ENCODE measurements around the gene CDH8.
"Not testable (repeated sequence)": the region's sequence is repeated elsewhere in the genome, so short reads cannot be mapped to it uniquely, and the experiment has no call there.

CDH8 gene

DNA sequence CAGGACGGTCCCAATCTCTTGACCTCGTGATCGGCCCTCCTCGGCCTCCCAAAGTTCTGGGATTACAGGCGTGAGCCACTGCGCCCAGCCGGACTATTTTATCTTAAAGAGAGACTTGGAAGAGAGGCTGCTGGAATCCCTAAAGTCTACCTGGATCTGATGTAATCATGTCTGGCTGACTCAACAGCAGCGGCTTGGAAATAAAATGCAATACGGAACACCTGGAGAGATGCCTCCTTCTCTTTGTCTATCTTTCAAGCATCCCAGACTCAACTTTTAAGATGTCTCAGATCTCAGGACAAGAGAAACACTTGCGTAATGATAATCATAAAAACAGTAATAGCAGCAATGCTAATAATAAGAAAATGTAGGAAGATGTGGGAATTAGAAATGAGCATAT lies 95.6 kb downstream of the CDH8 start:
- no peak for DNase-seq (ENCODE audit: low read depth, low spot score)

DNA sequence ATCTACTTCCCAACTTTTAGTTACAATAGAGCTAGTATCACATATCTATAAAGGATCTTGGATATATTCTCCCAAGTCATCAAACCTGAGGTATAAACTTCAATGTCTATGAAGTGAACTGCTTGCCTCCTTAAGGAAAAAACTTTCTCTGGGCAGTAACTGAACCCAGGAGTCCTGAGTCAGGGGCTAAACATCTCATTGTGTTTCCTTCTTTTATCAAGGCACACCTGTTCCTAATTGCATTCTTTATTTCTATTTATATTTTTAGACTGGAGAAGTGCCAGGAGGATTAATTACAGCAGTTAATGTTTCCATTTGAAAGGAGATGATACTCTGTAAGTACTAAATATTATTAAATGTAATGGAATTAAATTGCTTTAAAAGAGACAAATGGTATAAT lies 98.6 kb downstream of the CDH8 start:
- DNase-seq (ENCODE audit: low read depth, low spot score): no peak

DNA sequence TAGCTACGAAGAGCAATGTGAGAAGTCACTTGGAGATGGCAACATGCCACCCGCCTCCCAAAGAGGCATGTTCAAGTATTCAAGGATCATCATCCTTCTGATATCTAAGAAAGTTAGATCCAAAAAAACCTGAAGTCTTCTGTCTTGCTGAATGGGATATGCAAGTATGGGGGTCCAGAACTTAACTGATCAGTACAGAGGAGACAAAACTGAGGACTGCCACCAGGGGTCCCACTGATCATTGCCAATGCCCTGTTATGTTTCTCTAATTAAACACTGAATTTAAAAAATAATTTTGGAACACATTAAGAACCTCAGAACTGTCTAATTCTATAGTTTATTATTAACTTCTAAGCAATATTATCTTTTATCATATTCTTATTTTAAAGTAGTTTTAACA lies 99.7 kb downstream of the CDH8 start:
- no peak for DNase-seq (ENCODE audit: low read depth, low spot score)

DNA sequence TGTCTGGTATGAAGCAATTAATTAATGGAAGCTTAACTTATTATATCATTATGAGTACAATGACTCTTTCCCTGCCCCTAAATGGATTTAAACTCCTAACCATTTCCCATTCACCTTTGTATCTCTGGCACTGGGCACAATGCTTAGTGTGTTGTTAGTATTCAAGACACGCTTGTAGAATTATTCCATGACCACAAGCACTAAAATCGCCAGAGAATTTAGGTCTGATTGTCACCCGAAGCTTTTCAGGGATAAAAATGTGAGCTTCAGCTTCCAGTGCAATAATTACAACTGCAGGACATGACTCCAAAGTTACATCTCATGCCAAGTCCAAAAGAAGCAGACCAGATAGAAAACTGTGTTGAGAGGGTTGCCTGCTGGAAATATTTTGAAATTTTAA lies 101.6 kb downstream of the CDH8 start:
- DNase-seq (ENCODE audit: low read depth, low spot score): no peak

DNA sequence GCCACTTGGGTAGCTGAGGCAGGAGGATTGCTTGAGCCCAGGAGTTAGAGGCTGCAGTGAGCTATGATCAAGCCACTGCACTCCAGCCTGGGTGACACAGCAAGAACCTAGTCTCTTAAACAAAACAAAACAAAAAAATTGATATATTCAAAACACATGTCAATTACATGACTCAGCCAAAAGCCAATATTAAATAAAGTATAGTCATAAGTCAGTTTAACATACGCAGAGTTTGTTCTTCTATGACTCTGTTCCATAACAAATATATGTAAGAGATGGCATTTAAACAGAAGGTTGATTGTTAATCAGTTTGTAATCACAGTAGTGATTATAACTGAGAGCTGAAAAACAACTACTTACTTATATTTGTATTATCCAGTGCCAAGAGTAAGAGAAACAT lies 106.5 kb downstream of the CDH8 start:
- no peak for DNase-seq (ENCODE audit: low read depth, low spot score)

DNA sequence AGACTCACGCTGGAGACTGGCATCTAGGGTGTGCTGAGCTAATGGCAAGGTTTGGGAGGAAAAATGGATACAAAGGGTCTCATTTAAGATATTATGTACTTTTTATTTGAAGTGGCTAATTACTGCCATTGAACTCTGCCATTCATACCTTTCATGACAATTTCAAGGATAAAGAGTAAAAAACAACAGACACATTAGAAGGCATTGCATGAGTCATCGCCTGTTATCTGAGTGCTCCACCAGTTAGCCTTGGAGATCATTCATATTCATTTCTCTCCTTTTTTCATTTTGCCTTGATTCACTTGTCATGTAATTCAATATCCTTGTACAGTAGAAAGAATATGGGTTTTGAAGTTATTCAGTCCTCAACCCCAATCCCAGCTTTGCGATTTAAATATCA lies 109.5 kb downstream of the CDH8 start:
- DNase-seq (ENCODE audit: low read depth, low spot score): no peak

DNA sequence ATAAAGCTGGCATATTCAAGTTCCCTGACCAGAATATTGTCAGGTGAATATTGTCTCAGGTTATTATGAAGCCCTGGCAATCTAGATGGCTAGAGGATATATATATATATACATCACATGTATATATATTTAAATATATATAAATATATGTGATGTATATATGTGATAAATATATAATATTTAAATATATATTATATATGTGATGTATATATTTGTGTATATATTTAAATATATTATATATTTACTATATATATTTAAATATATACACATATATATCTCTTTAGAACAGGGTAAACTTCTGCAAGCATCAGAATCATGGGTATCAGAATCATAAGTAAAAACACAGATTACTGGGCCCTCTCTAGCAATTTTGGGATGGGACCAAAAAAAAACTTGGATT lies 112.6 kb downstream of the CDH8 start:
- no peak for DNase-seq (ENCODE audit: low read depth, low spot score)

DNA sequence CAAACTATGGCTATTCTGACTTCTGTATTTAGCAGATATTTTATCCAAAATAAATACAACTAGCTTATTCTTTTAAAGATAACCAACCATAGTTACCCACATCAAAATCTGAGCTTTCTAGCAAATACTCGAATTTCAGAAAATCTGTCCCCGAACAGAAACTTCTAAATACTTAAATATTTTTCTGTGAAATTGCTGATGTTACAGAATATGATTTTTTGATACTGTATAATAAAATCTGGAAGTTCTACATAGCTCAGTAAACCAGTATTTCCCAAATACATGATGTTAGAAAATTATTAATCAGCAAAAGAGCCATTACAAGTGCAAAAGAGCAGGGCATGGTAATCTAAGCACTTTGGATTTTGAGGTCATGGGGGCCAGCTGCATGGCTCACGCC lies 114.9 kb downstream of the CDH8 start:
- no peak for DNase-seq (ENCODE audit: low read depth, low spot score)

DNA sequence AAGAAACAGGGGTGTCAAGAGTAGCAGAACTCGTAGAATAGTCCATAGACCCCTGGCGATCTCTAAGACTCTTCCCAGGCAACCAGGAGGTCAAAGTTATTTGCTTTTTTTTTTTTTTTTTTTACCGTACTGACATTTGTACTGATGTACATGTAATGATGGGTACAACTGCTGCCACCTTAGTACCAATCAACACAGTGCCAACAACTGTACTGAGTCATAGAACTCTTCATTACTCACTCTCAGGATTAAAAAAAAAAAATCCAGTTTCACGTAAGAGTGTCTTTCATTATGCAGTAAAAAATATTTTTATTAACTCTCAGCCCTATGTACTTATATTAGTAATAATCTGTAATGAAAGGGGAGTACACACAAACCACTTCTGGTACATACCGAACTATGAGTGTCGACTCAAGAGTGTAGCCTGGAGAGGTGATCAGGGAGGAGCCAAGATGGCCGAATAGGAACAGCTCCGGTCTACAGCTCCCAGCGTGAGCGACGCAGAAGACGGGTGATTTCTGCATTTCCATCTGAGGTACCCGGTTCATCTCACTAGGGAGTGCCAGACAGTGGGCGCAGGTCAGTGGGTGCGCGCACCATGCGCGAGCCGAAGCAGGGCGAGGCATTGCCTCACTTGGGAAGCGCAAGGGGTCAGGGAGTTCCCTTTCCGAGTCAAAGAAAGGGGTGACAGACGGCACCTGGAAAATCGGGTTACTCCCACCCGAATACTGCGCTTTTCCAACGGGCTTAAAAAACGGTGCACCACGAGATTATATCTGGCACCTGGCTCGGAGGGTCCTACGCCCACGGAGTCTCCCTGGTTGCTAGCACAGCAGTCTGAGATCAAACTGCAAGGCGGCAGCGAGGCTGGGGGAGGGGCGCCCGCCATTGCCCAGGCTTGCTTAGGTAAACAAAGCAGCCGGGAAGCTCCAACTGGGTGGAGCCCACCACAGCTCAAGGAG lies 118.1 kb downstream of the CDH8 start:
- not testable (repeated sequence) for DNase-seq (ENCODE audit: low read depth, low spot score)

DNA sequence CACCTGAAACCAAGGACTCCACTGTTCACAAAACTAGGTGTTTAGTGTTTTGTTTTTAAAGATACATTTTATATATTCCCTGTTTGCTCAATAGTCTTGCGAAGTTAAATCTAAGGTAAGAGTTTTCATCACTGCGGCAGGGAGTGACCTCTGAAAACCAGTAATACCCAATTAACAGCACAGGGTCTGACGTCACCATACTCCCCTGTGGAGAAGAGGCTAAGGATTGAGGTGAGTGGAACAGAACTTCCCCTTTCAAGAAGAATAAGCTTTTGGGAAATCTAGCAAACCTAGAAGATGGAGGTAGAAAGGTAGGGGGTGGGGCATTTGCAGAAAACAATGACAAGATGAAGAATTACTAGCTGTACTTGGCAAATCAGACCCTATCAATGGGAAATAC lies 120.7 kb downstream of the CDH8 start:
- no peak for DNase-seq (ENCODE audit: low read depth, low spot score)

DNA sequence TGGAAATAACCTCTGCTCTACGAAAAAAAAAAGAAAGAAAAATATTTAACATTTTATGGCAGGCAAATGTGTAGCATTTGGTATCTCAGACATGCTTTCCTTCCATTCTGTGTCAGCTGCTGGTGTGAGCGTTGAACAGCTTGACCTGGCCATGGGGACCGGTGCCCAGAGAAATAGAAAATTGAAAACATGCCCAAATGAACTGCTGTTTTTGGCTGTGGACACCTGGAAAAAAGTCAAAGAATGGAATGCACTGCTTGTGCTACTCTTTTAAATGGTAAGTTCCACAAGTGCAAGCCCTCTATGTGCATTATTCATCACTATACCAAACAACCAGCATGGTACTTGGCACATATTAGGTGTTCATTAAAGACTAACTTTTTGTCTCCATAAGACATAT lies 127.2 kb downstream of the CDH8 start:
- DNase-seq (ENCODE audit: low read depth, low spot score): no peak

DNA sequence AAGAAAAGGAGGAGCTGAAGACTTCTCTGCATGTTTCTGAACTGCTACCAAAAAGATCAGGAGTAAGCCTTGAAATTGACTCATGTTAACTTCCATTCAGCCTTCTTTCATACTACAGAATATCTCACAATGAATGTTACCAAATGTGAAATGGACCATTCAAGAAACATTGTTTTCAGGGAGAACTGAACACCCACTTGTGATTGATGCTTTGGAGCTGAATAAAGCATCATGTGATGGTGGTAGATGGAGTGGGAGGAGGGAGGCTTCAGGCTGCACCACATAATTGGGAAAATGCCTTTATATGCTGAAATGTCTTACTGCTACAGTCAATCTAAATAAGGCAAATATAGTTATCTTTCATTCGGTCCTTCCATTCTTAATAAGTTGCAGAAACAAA lies 127.8 kb downstream of the CDH8 start:
- DNase-seq (ENCODE audit: low read depth, low spot score): no peak

DNA sequence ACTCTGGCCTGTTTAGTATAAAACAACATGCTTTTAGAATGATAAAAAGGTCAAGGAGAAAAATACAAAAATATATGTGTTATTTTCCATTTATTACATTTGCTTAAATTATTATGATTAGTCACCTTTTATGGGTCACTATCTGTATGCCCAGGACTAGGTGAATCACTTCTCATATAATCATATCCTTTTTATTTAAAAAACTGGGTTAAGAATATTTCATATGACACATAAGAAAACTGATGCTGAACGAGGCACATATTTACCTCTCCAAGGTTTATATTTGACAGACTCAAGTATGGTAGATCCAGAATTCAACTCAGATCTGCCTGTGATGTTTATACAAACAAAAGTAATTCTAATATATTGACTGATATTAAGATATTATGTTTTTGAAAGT lies 134.5 kb downstream of the CDH8 start:
- no peak for DNase-seq (ENCODE audit: low read depth, low spot score)

DNA sequence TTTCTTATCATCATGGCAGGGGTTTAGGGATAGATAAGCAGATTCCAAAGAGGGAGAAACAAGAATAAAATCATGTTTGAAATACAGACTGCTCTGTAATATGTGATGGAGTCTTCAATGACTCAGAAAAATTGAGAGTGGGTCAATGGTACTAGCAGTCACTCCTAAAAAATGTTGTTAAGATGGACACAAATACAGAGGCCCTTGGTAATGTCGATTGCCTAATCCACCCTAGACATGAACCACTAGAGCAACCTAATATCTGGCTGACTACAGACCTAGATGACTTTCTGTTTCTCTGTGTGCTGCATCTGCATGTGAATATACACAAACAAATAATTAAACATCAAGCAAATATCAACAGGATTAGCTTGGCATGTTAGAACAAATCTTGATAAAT lies 135.8 kb downstream of the CDH8 start:
- DNase-seq (ENCODE audit: low read depth, low spot score): no peak

DNA sequence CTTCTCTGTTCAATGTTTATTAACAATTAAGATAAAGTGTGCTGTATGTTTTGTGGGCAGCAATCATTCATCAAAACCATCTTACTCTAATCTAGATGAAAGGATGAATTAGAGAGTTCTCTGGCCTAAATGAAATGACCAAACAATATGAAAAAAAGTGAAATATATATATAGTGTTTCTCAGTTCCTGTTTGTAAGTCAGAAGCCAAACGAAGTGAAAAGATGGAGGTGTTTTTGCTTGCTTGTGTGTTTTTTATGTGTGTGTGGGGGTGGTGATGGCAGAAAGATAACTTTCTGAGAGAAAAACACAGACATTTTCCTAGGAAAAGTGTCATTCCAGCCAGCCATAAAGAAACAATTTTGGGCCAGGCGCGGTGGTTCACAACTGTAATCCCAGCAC lies 138.6 kb downstream of the CDH8 start:
- DNase-seq (ENCODE audit: low read depth, low spot score): no peak

DNA sequence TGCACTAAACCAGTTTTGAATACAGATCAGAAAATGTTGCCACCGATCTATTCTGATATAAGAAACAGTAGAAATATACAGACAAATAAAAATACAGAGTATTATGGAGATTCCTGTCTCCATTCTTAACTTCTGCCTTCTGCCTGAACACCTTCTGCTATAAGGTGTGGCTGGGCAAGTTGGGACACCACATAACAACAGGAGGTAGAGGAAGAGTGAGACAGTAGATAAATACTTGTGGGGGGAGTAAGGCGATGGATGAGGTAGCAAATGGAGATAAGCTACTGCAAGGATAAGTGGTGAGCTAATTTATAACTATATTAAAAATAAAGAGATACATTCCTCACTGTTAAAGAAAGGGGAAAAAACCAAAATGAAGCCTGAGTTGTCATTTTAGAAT lies 143.7 kb downstream of the CDH8 start:
- DNase-seq (ENCODE audit: low read depth, low spot score): no peak

DNA sequence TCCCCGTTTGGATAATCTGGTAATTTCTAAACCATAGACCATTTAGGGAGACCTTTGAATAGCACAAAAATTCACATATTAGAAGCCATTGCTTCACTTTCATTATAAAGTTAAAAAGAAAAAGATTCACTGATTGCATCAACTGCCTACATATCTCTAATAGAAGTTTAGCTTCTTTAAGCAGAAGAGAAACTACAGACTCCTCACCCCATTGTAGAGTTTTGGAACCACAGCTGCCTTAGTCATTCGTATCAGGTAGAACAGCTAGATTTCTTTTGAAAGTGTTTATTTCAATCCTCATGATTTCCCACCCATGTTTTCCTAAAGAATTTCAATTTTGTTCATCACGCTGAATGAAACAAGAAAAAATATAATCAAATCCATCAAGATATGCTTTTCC lies 144.8 kb downstream of the CDH8 start:
- DNase-seq (ENCODE audit: low read depth, low spot score): no peak

DNA sequence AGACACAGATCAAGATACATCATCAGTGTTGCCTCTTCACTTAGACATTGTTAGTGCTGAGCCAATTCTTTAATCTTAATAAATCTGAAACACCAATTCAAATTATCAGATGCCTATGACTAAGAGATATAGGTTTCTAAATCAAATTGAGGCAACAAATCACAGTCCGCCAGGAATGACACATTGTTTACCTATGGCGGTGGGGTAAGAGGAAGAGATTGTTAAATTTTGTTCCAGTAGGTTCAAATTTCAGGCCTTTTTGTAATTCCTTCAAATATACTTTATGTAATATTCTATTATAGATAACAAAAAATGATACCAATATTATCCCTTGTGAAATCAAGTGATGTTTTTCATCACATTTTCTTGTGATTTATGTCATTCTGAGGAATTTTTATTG lies 145.9 kb downstream of the CDH8 start:
- DNase-seq (ENCODE audit: low read depth, low spot score): no peak

DNA sequence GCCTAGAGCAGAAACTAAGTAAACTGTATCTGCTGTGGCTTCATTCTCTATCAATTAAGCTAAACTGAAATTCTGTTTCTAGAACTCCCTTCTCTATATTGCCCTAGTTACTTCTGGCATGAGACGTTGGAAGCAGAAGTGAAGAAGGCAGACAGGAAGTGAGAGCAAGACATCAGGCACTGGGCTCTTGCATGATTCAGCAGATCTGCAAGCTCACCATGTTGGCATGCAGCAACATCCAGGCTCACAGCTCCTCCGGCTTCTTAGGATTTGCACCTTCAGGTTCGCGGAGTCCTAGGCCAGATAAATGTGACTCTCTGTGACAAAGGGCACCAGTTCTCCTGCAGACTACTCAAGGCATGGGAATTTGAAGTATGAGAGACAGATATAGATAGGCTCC lies 148.3 kb downstream of the CDH8 start:
- peak; percentile 39 for DNase-seq (ENCODE audit: low read depth, low spot score)

DNA sequence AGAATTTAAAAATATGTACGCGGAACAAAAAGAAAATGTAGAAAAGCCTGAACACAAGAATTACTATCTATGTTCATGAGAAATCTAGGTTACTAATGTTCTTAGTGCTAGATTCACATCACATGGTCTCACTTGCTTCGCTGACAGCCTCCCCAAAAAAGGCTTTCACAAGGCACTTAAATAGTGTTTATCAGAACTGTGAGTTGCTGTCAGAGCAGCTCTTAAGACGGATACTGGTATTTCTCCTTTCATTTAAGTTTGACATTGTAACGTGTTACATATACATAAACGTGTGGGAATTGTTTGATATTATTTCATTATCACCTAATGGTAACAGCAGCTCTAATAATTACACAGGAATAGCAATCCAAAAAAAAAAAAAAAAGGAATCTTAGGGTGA lies 150.9 kb downstream of the CDH8 start:
- no peak for DNase-seq (ENCODE audit: low read depth, low spot score)

DNA sequence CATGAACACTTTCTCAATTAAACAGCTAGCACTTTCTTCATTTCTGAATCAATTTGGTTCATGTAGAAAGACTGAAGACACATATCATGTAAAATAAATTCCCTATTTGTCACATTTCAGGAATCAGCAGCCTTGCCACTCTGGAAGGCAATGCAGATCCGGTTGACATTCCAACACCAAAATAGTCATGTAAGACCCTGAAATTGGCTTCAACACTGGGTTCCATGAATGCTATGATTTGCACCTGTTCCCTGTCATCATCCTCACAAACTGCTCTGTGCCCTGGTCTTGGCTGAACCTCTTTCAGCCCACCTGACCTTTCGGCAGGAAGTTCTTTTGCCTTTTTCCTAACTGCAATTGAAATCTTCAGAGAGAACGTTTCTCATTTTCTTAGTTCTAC lies 156.9 kb downstream of the CDH8 start:
- no peak for DNase-seq (ENCODE audit: low read depth, low spot score)

DNA sequence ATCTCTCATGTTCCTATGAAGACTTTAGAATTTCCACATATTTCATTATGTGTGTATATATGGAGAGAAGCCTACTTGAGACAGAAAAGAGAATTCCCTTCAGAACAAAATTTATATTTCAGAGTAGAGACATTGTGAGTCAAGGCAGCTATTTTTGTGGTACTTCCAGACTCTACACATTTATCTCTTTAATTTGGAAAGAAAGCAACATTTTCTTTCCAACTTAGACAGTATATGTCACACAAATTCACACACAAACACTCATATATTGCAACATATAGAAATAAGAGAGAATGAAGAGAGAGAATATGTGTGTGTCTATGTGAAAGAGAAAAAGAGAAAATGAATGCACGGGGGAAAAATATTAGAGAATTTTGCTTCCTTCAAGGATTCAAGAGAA lies 158.8 kb downstream of the CDH8 start:
- DNase-seq (ENCODE audit: low read depth, low spot score): no peak

DNA sequence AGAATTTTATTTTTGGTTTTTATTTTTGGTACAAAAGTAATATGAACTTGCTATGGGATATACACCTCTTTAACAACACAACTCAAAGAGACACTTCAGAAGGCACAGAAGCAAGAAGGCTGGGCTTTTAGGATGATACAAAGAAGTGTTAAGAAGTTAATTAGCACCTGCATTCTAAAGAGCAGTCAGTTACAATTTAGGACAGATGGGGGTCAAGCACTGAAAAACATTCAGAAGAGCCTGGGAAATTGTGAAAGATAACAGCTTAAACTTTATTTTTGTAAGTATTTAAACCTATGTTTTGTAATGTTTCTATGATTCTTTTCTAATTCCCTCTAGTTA lies 163.5 kb downstream of the CDH8 start:
- no peak for DNase-seq (ENCODE audit: low read depth, low spot score)

Measured in ELF-1 (cell line).